ENCODE data around the gene TLE4. TPM values are rescaled to one million over a fixed set of nuclear protein-coding genes. Genes with fewer than 3 reads are reported as not detected.

The TLE4 gene
- total and polyA plus RNA-seq, 2 of the 4 experiments (the other 2 are of a cell fraction), result 68.0 to 78.1 TPM

- no peak overlapping the region for H2BK20ac ChIP-seq (ENCODE audit: low read depth, low read length)
- peak overlapping the region; percentile 64 for H3K56ac ChIP-seq (ENCODE audit: extremely low read depth, insufficient read depth, low read length)
- BruUV-seq (replicated peaks), result no TSS peak
- H3K14ac ChIP-seq (replicated peaks; ENCODE audit: low read depth, low read length), result peak overlapping the region; percentile 43
- peak overlapping the region; percentile 58 for H3K4me3 ChIP-seq (ENCODE audit: insufficient read depth, low read depth, low read length)
- POLR2A ChIA-PET (ENCODE audit: unreplicated experiment), result interaction anchor here (0.6 to 0.8 kb wide), 3 partner anchors 41 to 442 kb away, joined by 4 to 27 read pairs (median 17); no protein-coding TSS in a partner anchor
- H2AFZ ChIP-seq (replicated peaks; ENCODE audit: low read length, poor library complexity), result peak overlapping the region; percentile 87
- peak overlapping the region; percentile 77 for H3K27ac ChIP-seq (ENCODE audit: insufficient read depth, low read length)
- H3K79me1 ChIP-seq (ENCODE audit: low read depth in 1 of 2, low read length in 2 of 2), result peaks cover 10 to 16% of the 10 kb centered on the region in 2 experiments; a peak in 3 of 4 replicates
- peaks cover 2% of the 10 kb centered on the region; the same call in 1 of the 2 replicates for H3K4me1 ChIP-seq (ENCODE audit: control insufficient read depth, insufficient read depth, low read length)
- peak overlapping the region; percentile 28; the same call in 1 of the 2 replicates for H3K18ac ChIP-seq (ENCODE audit: low read depth, low read length)
- no peaks in the 10 kb centered on the region for H3K27me3 ChIP-seq (ENCODE audit: control insufficient read depth, insufficient read depth, low read length)
- peak overlapping the region; percentile 71 for H3K4me2 ChIP-seq (ENCODE audit: low read depth, low read length)
- no peak overlapping the region for H2AK5ac ChIP-seq (ENCODE audit: low read depth, low read length)
- 2% methylated on average over 24 of the region's 69 CpGs; no CpG with 5 or more reads in 1 of the 2 experiments for WGBS, 2 experiments (ENCODE audit: extremely low coverage in 2 of 2, insufficient read length in 1 of 2)
- H2AK9ac ChIP-seq (replicated peaks; ENCODE audit: low read depth, low read length, poor library complexity), result peak overlapping the region; percentile 7
- peak overlapping the region; percentile 66 for H3K9ac ChIP-seq (ENCODE audit: low read depth, low read length)
- H2BK5ac ChIP-seq (ENCODE audit: low read depth, low read length, poor library complexity, severe bottlenecking), result peak overlapping the region; percentile 52
- TF ChIP-seq POLR2A (IDR thresholded peaks at IDR 0.05; ENCODE audit: low read depth, low read length) (no peak), CHD1 (IDR thresholded peaks at IDR 0.05; ENCODE audit: low read depth, low read length) (no peak), RFX5 (IDR thresholded peaks at IDR 0.05; ENCODE audit: low read depth, low read length) (no peak), ELK1 (IDR thresholded peaks at IDR 0.05; ENCODE audit: borderline replicate concordance, low read depth, low read length) (no peak), MAZ (IDR thresholded peaks at IDR 0.05; ENCODE audit: borderline replicate concordance, low read depth, low read length) (no peak; the same call in 1 of the 2 replicates), CTCF (conservative IDR thresholded peaks at IDR 0.05; ENCODE audit: low read depth, low read length) (no peak), FOS (IDR thresholded peaks at IDR 0.05; ENCODE audit: low read depth, low read length) (no peak), RAD21 (IDR thresholded peaks at IDR 0.05; ENCODE audit: low read length) (peak; percentile 4), USF2 (IDR thresholded peaks at IDR 0.05; ENCODE audit: low read depth, low read length) (peak; percentile 18; the same call in 1 of the 2 replicates)
- peak overlapping the region; percentile 64 for H2BK120ac ChIP-seq (ENCODE audit: low read depth, low read length)
- H4K8ac ChIP-seq (ENCODE audit: low read depth in 2 of 2, low read length in 2 of 2), result peak overlapping the region; percentile 1 to 65; a peak in 3 of 4 replicates
- peak overlapping the region; percentile 86 for H3K23ac ChIP-seq (ENCODE audit: low read depth, low read length)
- ATAC-seq (ENCODE audit: low read depth), result peak; percentile 5
- peaks cover 3% of the 10 kb centered on the region; the same call in 1 of the 2 replicates for H3K9me1 ChIP-seq (ENCODE audit: insufficient read depth, low read length)
- peak overlapping the region; percentile 75 for H4K91ac ChIP-seq (ENCODE audit: insufficient read depth, low read depth, low read length)
- peak overlapping the region; percentile 6; the same call in 1 of the 2 replicates for H4K5ac ChIP-seq (ENCODE audit: low read depth, low read length)
- peak overlapping the region; percentile 86 for H3K4ac ChIP-seq (ENCODE audit: low read depth, low read length)
- H3K36me3 ChIP-seq (ENCODE audit: control insufficient read depth, insufficient read depth, low read length), result no peaks in the 10 kb centered on the region
- peak; percentile 63 for DNase-seq
- intact Hi-C loops (cut with micrococcal nuclease) (loop anchor here (1.0 to 10.0 kb wide), 13 partner anchors 93 to 1206 kb away; no protein-coding TSS in a partner anchor), dilution Hi-C loops (cut with HindIII; ENCODE audit: low sequenced_read_pairs, unreplicated experiment) (no loop called here), in situ Hi-C loops (cut with MboI; ENCODE audit: low sequenced_read_pairs) (loop anchor here (10.0 to 25.0 kb wide), 3 partner anchors 376 to 983 kb away; no protein-coding TSS in a partner anchor)
- H4K20me1 ChIP-seq (ENCODE audit: insufficient read depth, low read length), result no peaks in the 10 kb centered on the region
- CTCF ChIA-PET, result interaction anchor here (1.0 kb wide), 1 partner anchor 315 kb away, joined by 3 read pairs; no protein-coding TSS in a partner anchor
- H3K9me3 ChIP-seq (ENCODE audit: control insufficient read depth, insufficient read depth, low read length), result no peaks in the 10 kb centered on the region
- H2BK15ac ChIP-seq (ENCODE audit: low read depth, low read length), result no peak overlapping the region
Measured at GRCh38 chr9:79570448-79571308, 1.1 kb upstream of the TLE4 start.

All from IMR-90 (cell line).